Measurements from ENCODE around the gene ZDHHC14.

Gene ZDHHC14

GRCh38 chr6:157715728-157716164, 334.8 kb downstream of the ZDHHC14 start:
- H2AFZ ChIP-seq (ENCODE audit: low read length) = no peak overlapping the region
- H3K14ac ChIP-seq (ENCODE audit: low read length) = no peak overlapping the region
- no peak overlapping the region for H3K18ac ChIP-seq (ENCODE audit: low read length)
- H2BK120ac ChIP-seq (ENCODE audit: low read depth, low read length) = no peak overlapping the region
- no peak overlapping the region for H4K91ac ChIP-seq (ENCODE audit: low read depth, low read length, poor library complexity)
- H3K23ac ChIP-seq (ENCODE audit: low read depth, low read length, poor library complexity) = no peak overlapping the region
- H3K36me3 ChIP-seq (replicated peaks in 1 of 2; ENCODE audit: control insufficient read depth in 2 of 2, insufficient read depth in 2 of 2, low read length in 2 of 2) = no peaks in the 10 kb centered on the region
- no peak overlapping the region for H4K8ac ChIP-seq (ENCODE audit: low read depth, low read length)
- no peak overlapping the region for H3K4me3 ChIP-seq (ENCODE audit: low read length in 2 of 2)
- H3K4me2 ChIP-seq (ENCODE audit: insufficient read depth, low read length, poor library complexity, severe bottlenecking) = no peak overlapping the region
- peaks cover 0 to 32% (median 0%) of the 10 kb centered on the region in 3 experiments for H3K27me3 ChIP-seq (ENCODE audit: control insufficient read depth in 3 of 3, insufficient read depth in 3 of 3, low read depth in 1 of 3, low read length in 3 of 3)
- no peak overlapping the region for H2BK12ac ChIP-seq (ENCODE audit: low read length)
- H3K4ac ChIP-seq (ENCODE audit: low read length) = no peak overlapping the region
- no peak overlapping the region for H3K27ac ChIP-seq (replicated peaks; ENCODE audit: low read length)
- H2AK5ac ChIP-seq (ENCODE audit: low read depth, low read length) = no peak overlapping the region
- H3K4me1 ChIP-seq (ENCODE audit: control insufficient read depth in 2 of 2, insufficient read depth in 1 of 2, low read depth in 1 of 2, low read length in 2 of 2) = peaks cover 2 to 5% of the 10 kb centered on the region in 2 donors
- H2BK15ac ChIP-seq (ENCODE audit: low read length) = no peak overlapping the region
- H3K9ac ChIP-seq (ENCODE audit: low read depth, low read length, poor library complexity) = no peak overlapping the region
- WGBS, 2 donors (ENCODE audit: extremely low coverage in 2 of 2, insufficient read length in 2 of 2, insufficient replicate concordance in 1 of 2) = no CpG with 5 or more reads among the region's 6 CpGs
- DNase-seq (ENCODE audit: low spot score) = no peak
- H2BK5ac ChIP-seq (ENCODE audit: low read length) = no peak overlapping the region
- no peaks in the 10 kb centered on the region for H3K79me1 ChIP-seq (ENCODE audit: low read depth, low read length)
- peaks cover 0 to 2% of the 10 kb centered on the region in 2 donors for H3K9me3 ChIP-seq (replicated peaks in 1 of 2; ENCODE audit: control insufficient read depth in 2 of 2, insufficient read depth in 1 of 2, low read depth in 1 of 2, low read length in 2 of 2)

- no peaks in the 10 kb centered on the region for H3K36me3 ChIP-seq (replicated peaks in 1 of 2; ENCODE audit: control insufficient read depth in 2 of 2, insufficient read depth in 2 of 2, low read length in 2 of 2)
- H2BK5ac ChIP-seq (ENCODE audit: low read length) = no peak overlapping the region
- H3K23ac ChIP-seq (ENCODE audit: low read depth, low read length, poor library complexity) = no peak overlapping the region
- DNase-seq (ENCODE audit: low spot score) = no peak
- H3K27ac ChIP-seq (replicated peaks; ENCODE audit: low read length) = no peak overlapping the region
- no peak overlapping the region for H3K18ac ChIP-seq (ENCODE audit: low read length)
- H3K9ac ChIP-seq (ENCODE audit: low read depth, low read length, poor library complexity) = no peak overlapping the region
- no peak overlapping the region for H3K4me3 ChIP-seq (ENCODE audit: low read length in 2 of 2)
- H2AK5ac ChIP-seq (ENCODE audit: low read depth, low read length) = no peak overlapping the region
- H3K4ac ChIP-seq (ENCODE audit: low read length) = no peak overlapping the region
- H3K9me3 ChIP-seq (replicated peaks in 1 of 2; ENCODE audit: control insufficient read depth in 2 of 2, insufficient read depth in 1 of 2, low read depth in 1 of 2, low read length in 2 of 2) = peaks cover 0 to 2% of the 10 kb centered on the region in 2 donors
- no peak overlapping the region for H3K14ac ChIP-seq (ENCODE audit: low read length)
- H2AFZ ChIP-seq (ENCODE audit: low read length) = no peak overlapping the region
- H3K4me1 ChIP-seq (ENCODE audit: control insufficient read depth in 2 of 2, insufficient read depth in 1 of 2, low read depth in 1 of 2, low read length in 2 of 2) = peaks cover 6% of the 10 kb centered on the region in 2 donors
- H3K4me2 ChIP-seq (ENCODE audit: insufficient read depth, low read length, poor library complexity, severe bottlenecking) = no peak overlapping the region
- no peak overlapping the region for H4K8ac ChIP-seq (ENCODE audit: low read depth, low read length)
- H4K91ac ChIP-seq (ENCODE audit: low read depth, low read length, poor library complexity) = no peak overlapping the region
- H2BK12ac ChIP-seq (ENCODE audit: low read length) = no peak overlapping the region
- no peak overlapping the region for H2BK120ac ChIP-seq (ENCODE audit: low read depth, low read length)
- H3K27me3 ChIP-seq (ENCODE audit: control insufficient read depth in 3 of 3, insufficient read depth in 3 of 3, low read depth in 1 of 3, low read length in 3 of 3) = peaks cover 0 to 32% (median 0%) of the 10 kb centered on the region in 3 experiments
- no peaks in the 10 kb centered on the region for H3K79me1 ChIP-seq (ENCODE audit: low read depth, low read length)
- no CpG with 5 or more reads among the region's 12 CpGs for WGBS, 2 donors (ENCODE audit: extremely low coverage in 2 of 2, insufficient read length in 2 of 2, insufficient replicate concordance in 1 of 2)
- no peak overlapping the region for H2BK15ac ChIP-seq (ENCODE audit: low read length)
Measured at GRCh38 chr6:157716251-157716995, 335.4 kb downstream of the ZDHHC14 start.

DNA sequence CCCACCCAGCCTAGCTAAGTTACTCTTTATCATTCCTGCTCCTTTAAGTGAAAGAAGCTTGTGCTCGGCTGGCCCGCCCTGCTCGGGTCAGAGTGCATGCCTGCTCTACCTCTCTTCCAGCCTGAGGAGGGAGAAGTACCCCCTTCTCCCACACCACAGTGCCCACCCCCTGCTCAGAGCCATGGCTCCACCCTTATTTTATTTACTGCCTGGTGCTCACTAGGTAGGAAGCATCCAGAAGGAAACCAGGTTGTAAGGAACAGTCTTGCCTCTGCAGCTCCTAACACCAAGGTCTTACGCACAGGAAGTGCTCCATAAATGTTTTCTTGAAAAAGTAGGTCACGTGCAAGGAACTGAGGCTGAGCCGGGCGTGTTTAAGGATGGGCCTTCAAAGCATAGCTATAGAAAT, 336.4 kb downstream of the ZDHHC14 start:
- H3K4me3 ChIP-seq (ENCODE audit: low read length in 2 of 2) = no peak overlapping the region
- no peak overlapping the region for H3K4me2 ChIP-seq (ENCODE audit: insufficient read depth, low read length, poor library complexity, severe bottlenecking)
- no peak overlapping the region for H3K4ac ChIP-seq (ENCODE audit: low read length)
- no peak overlapping the region for H3K23ac ChIP-seq (ENCODE audit: low read depth, low read length, poor library complexity)
- H3K79me1 ChIP-seq (ENCODE audit: low read depth, low read length) = no peaks in the 10 kb centered on the region
- H4K8ac ChIP-seq (ENCODE audit: low read depth, low read length) = no peak overlapping the region
- H3K9ac ChIP-seq (ENCODE audit: low read depth, low read length, poor library complexity) = no peak overlapping the region
- H4K91ac ChIP-seq (ENCODE audit: low read depth, low read length, poor library complexity) = no peak overlapping the region
- H2BK120ac ChIP-seq (ENCODE audit: low read depth, low read length) = no peak overlapping the region
- H3K27me3 ChIP-seq (ENCODE audit: control insufficient read depth in 3 of 3, insufficient read depth in 3 of 3, low read depth in 1 of 3, low read length in 3 of 3) = peaks cover 0 to 31% (median 0%) of the 10 kb centered on the region in 3 experiments
- H3K27ac ChIP-seq (replicated peaks; ENCODE audit: low read length) = no peak overlapping the region
- no peak for DNase-seq (ENCODE audit: low spot score)
- no peak overlapping the region for H3K18ac ChIP-seq (ENCODE audit: low read length)
- H2BK5ac ChIP-seq (ENCODE audit: low read length) = no peak overlapping the region
- H3K36me3 ChIP-seq (replicated peaks in 1 of 2; ENCODE audit: control insufficient read depth in 2 of 2, insufficient read depth in 2 of 2, low read length in 2 of 2) = no peaks in the 10 kb centered on the region
- no peak overlapping the region for H2BK12ac ChIP-seq (ENCODE audit: low read length)
- WGBS, 2 donors (ENCODE audit: extremely low coverage in 2 of 2, insufficient read length in 2 of 2, insufficient replicate concordance in 1 of 2) = no CpG with 5 or more reads among the region's 7 CpGs
- no peak overlapping the region for H3K14ac ChIP-seq (ENCODE audit: low read length)
- H3K9me3 ChIP-seq (replicated peaks in 1 of 2; ENCODE audit: control insufficient read depth in 2 of 2, insufficient read depth in 1 of 2, low read depth in 1 of 2, low read length in 2 of 2) = peaks cover 2% of the 10 kb centered on the region in 2 donors
- no peak overlapping the region for H2AFZ ChIP-seq (ENCODE audit: low read length)
- no peak overlapping the region for H2BK15ac ChIP-seq (ENCODE audit: low read length)
- peaks cover 6 to 8% of the 10 kb centered on the region in 2 donors for H3K4me1 ChIP-seq (ENCODE audit: control insufficient read depth in 2 of 2, insufficient read depth in 1 of 2, low read depth in 1 of 2, low read length in 2 of 2)
- no peak overlapping the region for H2AK5ac ChIP-seq (ENCODE audit: low read depth, low read length)

GRCh38 chr6:157718503-157719187, 337.7 kb downstream of the ZDHHC14 start:
- H2BK12ac ChIP-seq (ENCODE audit: low read length) = no peak overlapping the region
- no peaks in the 10 kb centered on the region for H3K36me3 ChIP-seq (replicated peaks in 1 of 2; ENCODE audit: control insufficient read depth in 2 of 2, insufficient read depth in 2 of 2, low read length in 2 of 2)
- no peak overlapping the region for H2AK5ac ChIP-seq (ENCODE audit: low read depth, low read length)
- no peak overlapping the region for H2BK15ac ChIP-seq (ENCODE audit: low read length)
- no peak overlapping the region for H3K4me2 ChIP-seq (ENCODE audit: insufficient read depth, low read length, poor library complexity, severe bottlenecking)
- no peak overlapping the region for H2BK5ac ChIP-seq (ENCODE audit: low read length)
- H4K8ac ChIP-seq (ENCODE audit: low read depth, low read length) = no peak overlapping the region
- H4K91ac ChIP-seq (ENCODE audit: low read depth, low read length, poor library complexity) = no peak overlapping the region
- H3K23ac ChIP-seq (ENCODE audit: low read depth, low read length, poor library complexity) = peak overlapping the region; percentile 48
- H3K18ac ChIP-seq (ENCODE audit: low read length) = no peak overlapping the region
- no peak overlapping the region for H3K9ac ChIP-seq (ENCODE audit: low read depth, low read length, poor library complexity)
- no peaks in the 10 kb centered on the region for H3K79me1 ChIP-seq (ENCODE audit: low read depth, low read length)
- H3K4me1 ChIP-seq (ENCODE audit: control insufficient read depth in 2 of 2, insufficient read depth in 1 of 2, low read depth in 1 of 2, low read length in 2 of 2) = peaks cover 6 to 8% of the 10 kb centered on the region in 2 donors
- H2AFZ ChIP-seq (ENCODE audit: low read length) = no peak overlapping the region
- no peak for DNase-seq (ENCODE audit: low spot score)
- H3K4ac ChIP-seq (ENCODE audit: low read length) = no peak overlapping the region
- H3K27ac ChIP-seq (replicated peaks; ENCODE audit: low read length) = no peak overlapping the region
- WGBS, 2 donors (ENCODE audit: extremely low coverage in 2 of 2, insufficient read length in 2 of 2, insufficient replicate concordance in 1 of 2) = no CpG with 5 or more reads among the region's 7 CpGs
- H3K14ac ChIP-seq (ENCODE audit: low read length) = no peak overlapping the region
- H3K4me3 ChIP-seq (ENCODE audit: low read length in 2 of 2) = no peak overlapping the region
- peaks cover 0 to 4% of the 10 kb centered on the region in 2 donors for H3K9me3 ChIP-seq (replicated peaks in 1 of 2; ENCODE audit: control insufficient read depth in 2 of 2, insufficient read depth in 1 of 2, low read depth in 1 of 2, low read length in 2 of 2)
- peaks cover 0 to 31% (median 0%) of the 10 kb centered on the region in 3 experiments for H3K27me3 ChIP-seq (ENCODE audit: control insufficient read depth in 3 of 3, insufficient read depth in 3 of 3, low read depth in 1 of 3, low read length in 3 of 3)
- no peak overlapping the region for H2BK120ac ChIP-seq (ENCODE audit: low read depth, low read length)
